Ascending aorta (tissue), 2 donors: Measurements from ENCODE around the gene SLC16A8. TPM values are rescaled to one million over a fixed set of nuclear protein-coding genes. Genes with fewer than 3 reads are reported as not detected.

Experiments used
- DNase-seq, 2 donors: peaks; one replicate each; pipeline ENCODE4 v3.0.0-alpha.2; 2019; ENCODE audit warnings: low spot score in 2 of 2
- H3K27ac ChIP-seq, 2 donors: fragments of 200-600 bp; sonication (generic); one replicate each; pipeline ENCODE4 v1.5.1; 2016 to 2017; ENCODE audit warnings: mild to moderate bottlenecking in 1 of 2
- H3K27me3 ChIP-seq: fragments of 200-600 bp; sonication (generic); one replicate; pipeline ENCODE4 v1.5.1; 2017
- H3K36me3 ChIP-seq, 2 donors: fragments of 200-600 bp; sonication (generic); one replicate each; pipeline ENCODE4 v1.5.1; 2016
- H3K4me1 ChIP-seq, 2 donors: fragments of 200-600 bp; sonication (generic); one replicate each; pipeline ENCODE4 v1.5.1; 2016 to 2017; ENCODE audit warnings: mild to moderate bottlenecking in 1 of 2
- H3K4me3 ChIP-seq, 2 donors: fragments of 200-600 bp; sonication (generic); one replicate each; pipeline ENCODE4 v1.5.1; 2016 to 2017; ENCODE audit warnings: mild to moderate bottlenecking in 1 of 2
- H3K9me3 ChIP-seq, 2 donors: fragments of 200-600 bp; sonication (generic); one replicate each; pipeline ENCODE4 v1.5.1; 2016
- CTCF ChIP-seq, 3 experiments: fragments of 200-600 bp in 2 of 3; fragments of 450-650 bp in 1 of 3; sonication (generic) in 2 of 3; IDR thresholded peaks; one replicate each; pipeline ENCODE4 v1.5.1; 2016 to 2019; ENCODE audit warnings: antibody characterized with exemption in 3 of 3, mild to moderate bottlenecking in 1 of 3, moderate library complexity in 1 of 3
- intact Hi-C: fragments of 100-400 bp; cut with DNase I; formaldehyde crosslinking; loops from one replicate; pipeline ENCODE4 v1.15.1; 2023
- total RNA-seq: library from RNA; depleted of rRNA; stranded (reverse); fragments of >200 nt; gene quantifications from one replicate; pipeline ENCODE4 v1.1.0, GENCODE V29; 2016

SLC16A8 gene
- total RNA-seq, 1 donor from 2014 or later = not detected

- no peaks in the 10 kb centered on the region for H3K27me3 ChIP-seq
- DNase-seq = no peak
Observed at GRCh38 chr22:38086942-38087341, 3.0 kb upstream of the SLC16A8 start.

GRCh38 chr22:38086001-38086845, 2.2 kb upstream of the SLC16A8 start:
- intact Hi-C loops = no loop called here
- TF ChIP-seq CTCF (IDR thresholded peaks at IDR 0.05) = no peak
- H3K9me3 ChIP-seq = no peaks in the 10 kb centered on the region
- no peak overlapping the region for H3K27ac ChIP-seq
- no peaks in the 10 kb centered on the region for H3K27me3 ChIP-seq
- H3K4me1 ChIP-seq = peaks cover 0 to 19% of the 10 kb centered on the region in 2 donors
- no peak overlapping the region for H3K4me3 ChIP-seq
- DNase-seq = no peak
- H3K36me3 ChIP-seq = no peaks in the 10 kb centered on the region

More at GRCh38 chr22:38086942-38087341, 3.0 kb upstream of the SLC16A8 start:
- intact Hi-C loops = no loop called here
- Histone ChIP-seq H3K4me1 (peaks cover 0 to 14% of the 10 kb centered on the region in 2 donors), H3K4me3 (no peak overlapping the region), H3K27ac (no peak overlapping the region), H3K36me3 (no peaks in the 10 kb centered on the region), H3K9me3 (no peaks in the 10 kb centered on the region)
- TF ChIP-seq CTCF (IDR thresholded peaks at IDR 0.05) = no peak

GRCh38 chr22:38085501-38085900, 1.5 kb upstream of the SLC16A8 start:
- Histone ChIP-seq H3K4me1 (peaks cover 0 to 24% of the 10 kb centered on the region in 2 donors), H3K27me3 (no peaks in the 10 kb centered on the region), H3K27ac (no peak overlapping the region), H3K36me3 (no peaks in the 10 kb centered on the region), H3K4me3 (no peak overlapping the region), H3K9me3 (no peaks in the 10 kb centered on the region)
- DNase-seq = no peak
- intact Hi-C loops = no loop called here
- TF ChIP-seq CTCF (IDR thresholded peaks at IDR 0.05) = no peak

GRCh38 chr22:38085056-38085455, 1.1 kb upstream of the SLC16A8 start:
- H3K36me3 ChIP-seq = no peaks in the 10 kb centered on the region
- H3K27ac ChIP-seq = no peak overlapping the region
- H3K4me3 ChIP-seq = no peak overlapping the region
- no peaks in the 10 kb centered on the region for H3K27me3 ChIP-seq
- TF ChIP-seq CTCF (IDR thresholded peaks at IDR 0.05) = no peak
- intact Hi-C loops = no loop called here
- peaks cover 0 to 24% of the 10 kb centered on the region in 2 donors for H3K4me1 ChIP-seq
- no peak for DNase-seq
- H3K9me3 ChIP-seq = no peaks in the 10 kb centered on the region

GRCh38 chr22:38082986-38083710, 836 bp downstream of the SLC16A8 start:
- H3K36me3 ChIP-seq = no peaks in the 10 kb centered on the region
- no peak overlapping the region for H3K27ac ChIP-seq
- H3K4me1 ChIP-seq = peaks cover 0 to 16% of the 10 kb centered on the region in 2 donors
- DNase-seq = no peak
- no peaks in the 10 kb centered on the region for H3K9me3 ChIP-seq
- TF ChIP-seq CTCF (IDR thresholded peaks at IDR 0.05) = no peak
- intact Hi-C loops = no loop called here
- no peak overlapping the region for H3K4me3 ChIP-seq
- H3K27me3 ChIP-seq = no peaks in the 10 kb centered on the region
